ENCODE measurements around the gene LRRC8C.

GRCh38 chr1:89640440-89640839 is 7.5 kb downstream of the LRRC8C start:
- TF ChIP-seq CTCF (IDR thresholded peaks at IDR 0.05 in 2 of 3, conservative IDR thresholded peaks at IDR 0.05 in 1 of 3; ENCODE audit: borderline replicate concordance in 1 of 3, insufficient read depth in 1 of 3, low read depth in 2 of 3, low read length in 2 of 3) (no peak), YY1 (IDR thresholded peaks at IDR 0.05; ENCODE audit: extremely low read depth, insufficient replicate concordance, low read depth, low read length) (no peak), JUND (IDR thresholded peaks at IDR 0.05) (no peak), MAX (IDR thresholded peaks at IDR 0.05) (no peak), POLR2A (IDR thresholded peaks at IDR 0.05; ENCODE audit: borderline replicate concordance, extremely low read depth, insufficient read depth, insufficient read length) (no peak), EZH2phosphoT487 (IDR thresholded peaks at IDR 0.05; ENCODE audit: borderline replicate concordance) (no peak), EGR1 (IDR thresholded peaks at IDR 0.05; ENCODE audit: low read depth) (no peak), POLR2AphosphoS5 (IDR thresholded peaks at IDR 0.05; ENCODE audit: low read depth, low read length) (no peak), EZH2 (IDR thresholded peaks at IDR 0.05) (no peak), ELF1 (IDR thresholded peaks at IDR 0.05; ENCODE audit: borderline replicate concordance, low read depth) (no peak), FOSL1 (IDR thresholded peaks at IDR 0.05; ENCODE audit: low read depth) (no peak), ATF3 (IDR thresholded peaks at IDR 0.05) (no peak)

Measured in HCT116 (cell line).